GM12873 (cell line): ENCODE measurements around the gene MSANTD4.

ENCODE experiments used
- CTCF ChIP-seq: IDR thresholded peaks from 2 replicates; pipeline ENCODE4 v1.5.1; 2012; ENCODE audit warnings: low read depth, mild to moderate bottlenecking, moderate library complexity, low read length, control low read depth; ENCODE audit not compliant: insufficient read depth; ENCODE audit errors: missing control alignments

The MSANTD4 gene

GRCh38 chr11:106011481-106011880 lies 10.6 kb downstream of the MSANTD4 start:
- no peak for TF ChIP-seq CTCF

GRCh38 chr11:106001304-106002012 lies 20.6 kb downstream of the MSANTD4 start:
- TF ChIP-seq CTCF, result no peak

- no peak for TF ChIP-seq CTCF
Observed at GRCh38 chr11:105991888-105992287, 30.2 kb downstream of the MSANTD4 start.

GRCh38 chr11:105989124-105989523 lies 32.9 kb downstream of the MSANTD4 start:
- no peak for TF ChIP-seq CTCF

- TF ChIP-seq CTCF, result no peak
Observed at GRCh38 chr11:105988197-105988596, 33.8 kb downstream of the MSANTD4 start.

GRCh38 chr11:105986554-105986953 lies 35.5 kb downstream of the MSANTD4 start:
- TF ChIP-seq CTCF, result no peak

- TF ChIP-seq CTCF, result no peak
Observed at GRCh38 chr11:105979997-105980703, 41.9 kb downstream of the MSANTD4 start.
